Sciatic nerve (tissue), 2 donors: ENCODE measurements around the gene KRT71. TPM values are rescaled to one million over a fixed set of nuclear protein-coding genes. Genes with fewer than 3 reads are reported as not detected.
A peak's percentile ranks its signal among the peaks of the same experiment; 100 is the strongest.
"Not testable (repeated sequence)": the region's sequence is repeated elsewhere in the genome, so short reads cannot be mapped to it uniquely, and the experiment has no call there.

Experiments
- ATAC-seq: fragments of 200-7000 bp; cut with Tn5 transposase; one replicate; pipeline ENCODE4 v1.9.1; 2020; ENCODE audit warnings: mild to moderate bottlenecking, moderate library complexity
- DNase-seq: peaks from one replicate; pipeline ENCODE4 v3.0.0-alpha.2; 2020; ENCODE audit warnings: low spot score
- intact Hi-C: fragments of 100-400 bp; cut with DNase I; formaldehyde crosslinking; loops from one replicate; pipeline ENCODE4 v1.14.2; 2022
- total RNA-seq: library from RNA; stranded (reverse); fragmentation: NEBNext Ultra II Directional; extraction: Animal tissue kit (Norgen Biotek cat#: 25700); gene quantifications from one replicate; pipeline ENCODE4 v1.2.1, GENCODE V29; 2021
- donor health status: DM: no; HTN: no; CAD: no.
- donor health status: DM: no; HTN: no; CAD: no.

KRT71 gene
- total RNA-seq, 1 donor from 2014 or later = not detected

DNA sequence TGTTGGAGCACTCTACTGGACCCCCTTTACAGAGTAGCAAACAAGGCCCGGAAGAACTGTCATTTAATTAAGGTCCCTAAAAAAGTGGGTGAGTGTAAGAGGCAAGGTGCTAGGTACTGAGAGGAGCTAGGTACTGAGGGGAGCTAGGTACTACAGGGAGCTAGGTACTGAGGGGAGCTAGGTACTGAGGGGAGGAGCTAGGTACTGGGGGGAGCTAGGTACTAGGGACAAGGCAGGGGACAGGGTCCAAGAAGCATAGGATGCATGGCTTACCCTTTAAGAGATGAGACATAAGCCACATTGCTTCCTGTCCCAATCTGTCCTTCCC is 37.7 kb downstream of the KRT71 start:
- DNase-seq (no peak), ATAC-seq (peak; percentile 29)

GRCh38 chr12:52514471-52515318 is 38.2 kb downstream of the KRT71 start:
- peak; percentile 38 for ATAC-seq
- intact Hi-C loops = no loop called here

More for the DNA sequence above, 37.7 kb downstream of the KRT71 start:
- intact Hi-C loops = no loop called here

GRCh38 chr12:52513736-52514135 is 39.2 kb downstream of the KRT71 start:
- intact Hi-C loops = no loop called here
- ATAC-seq (no peak), DNase-seq (no peak)

More at GRCh38 chr12:52514471-52515318, 38.2 kb downstream of the KRT71 start:
- DNase-seq = peak; percentile 60

DNA sequence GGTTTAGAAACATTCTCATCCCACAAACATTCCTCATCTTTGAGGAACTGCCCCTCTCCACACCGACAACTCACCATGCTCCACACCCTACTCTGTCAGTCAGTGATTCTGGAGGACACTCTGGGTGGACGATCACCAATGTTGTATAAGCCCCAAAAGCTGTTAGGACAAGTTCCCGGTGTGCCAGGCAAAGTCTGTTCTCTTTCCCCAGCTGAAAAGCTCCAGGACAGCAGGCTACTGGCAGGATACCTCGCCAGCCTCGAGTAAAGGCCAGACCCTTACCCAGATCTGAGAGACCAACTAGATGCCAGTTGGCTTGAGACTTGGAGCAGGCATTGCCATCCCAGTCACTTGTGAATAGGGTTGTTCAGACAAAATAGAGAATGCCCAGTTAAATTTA is 44.7 kb downstream of the KRT71 start:
- DNase-seq (peak; percentile 32), ATAC-seq (no peak)
- intact Hi-C loops = no loop called here

DNA sequence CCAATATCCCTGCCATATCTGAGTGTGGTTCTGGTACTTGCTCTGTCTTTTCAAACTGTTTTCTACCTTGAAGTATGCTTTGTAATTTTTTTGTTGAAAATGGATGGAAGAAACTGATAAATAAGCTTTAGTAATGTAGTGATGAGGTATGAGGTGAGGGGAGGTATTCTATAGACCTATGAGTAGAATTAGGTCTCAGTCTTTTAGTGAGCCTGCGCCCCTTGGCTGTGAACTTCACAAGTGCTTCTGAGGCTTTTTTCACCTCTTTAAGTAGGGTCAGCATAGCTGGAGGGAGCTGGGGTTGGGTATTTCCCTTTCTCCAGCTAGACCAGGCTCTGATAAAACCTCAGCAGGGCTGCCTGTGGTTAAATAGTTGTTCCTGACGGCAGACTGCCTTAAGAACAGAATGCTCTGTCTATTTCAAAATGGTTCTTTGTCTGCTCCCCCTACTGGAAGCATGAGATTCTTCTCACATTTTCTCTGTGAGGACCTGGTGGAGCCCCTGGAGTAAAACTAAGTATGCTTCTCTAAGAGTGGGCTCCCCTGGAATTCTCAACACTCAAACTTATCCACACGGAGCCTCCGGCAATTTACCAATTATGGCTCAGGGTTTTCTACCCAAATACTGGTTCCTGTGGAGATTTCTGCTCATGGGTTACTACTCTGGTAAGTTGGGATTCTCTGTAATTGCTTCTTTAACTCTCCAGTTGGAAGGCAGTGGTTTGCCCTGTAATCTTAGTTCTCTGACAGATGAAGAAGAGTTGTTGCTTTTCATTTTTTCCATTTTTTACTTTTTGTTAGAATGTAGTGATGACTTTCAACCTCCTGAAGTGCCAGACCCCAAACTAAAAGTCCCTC is 45.9 kb downstream of the KRT71 start:
- ATAC-seq (peak; percentile 58), DNase-seq (no peak)
- intact Hi-C loops = no loop called here

DNA sequence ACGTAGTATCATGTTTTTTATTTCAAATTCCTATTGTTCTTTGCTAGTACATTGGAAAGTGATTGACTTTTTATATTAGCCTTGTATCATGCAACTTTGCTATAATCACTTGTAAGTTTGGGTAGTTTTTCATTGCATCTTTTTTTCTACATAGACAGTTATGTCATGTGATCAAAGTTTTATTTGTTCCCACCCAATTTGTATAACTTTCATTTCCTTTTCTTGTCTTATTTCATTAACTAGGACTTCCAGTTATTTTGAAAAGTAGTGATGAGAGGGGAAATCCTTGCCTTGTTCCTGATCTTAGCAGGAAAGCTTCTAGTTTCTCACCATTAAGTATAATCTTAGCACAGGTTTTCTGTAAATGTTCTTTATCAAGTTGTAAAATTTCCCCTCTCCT is 50.1 kb downstream of the KRT71 start:
- ATAC-seq (no peak), DNase-seq (no peak)
- intact Hi-C loops = no loop called here

DNA sequence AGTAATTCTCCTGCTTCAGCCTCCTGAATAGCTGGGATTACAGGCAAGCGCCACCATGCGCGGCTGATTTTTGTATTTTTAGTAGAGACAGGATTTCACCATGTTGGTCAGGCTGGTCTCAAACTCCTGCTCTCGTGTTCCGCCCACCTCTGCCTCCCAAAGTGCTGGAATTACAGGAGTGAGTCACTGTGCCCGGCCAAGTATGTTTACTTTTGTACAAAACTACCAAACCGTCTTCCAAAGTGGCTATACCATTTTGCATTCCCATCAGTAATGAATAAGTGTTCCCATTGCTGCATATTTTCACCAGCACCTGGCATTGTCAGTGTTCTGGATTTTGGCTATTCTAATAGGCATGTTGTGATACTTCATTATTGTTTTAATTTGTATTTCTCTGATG is 51.5 kb downstream of the KRT71 start:
- intact Hi-C loops = no loop called here
- DNase-seq = no peak
- no peak for ATAC-seq

- intact Hi-C loops, ATAC-seq, DNase-seq: not testable (repeated sequence)
Measured at GRCh38 chr12:52500574-52500973, 52.4 kb downstream of the KRT71 start.

GRCh38 chr12:52499806-52500560 is 53.0 kb downstream of the KRT71 start:
- ATAC-seq (no peak), DNase-seq (no peak)
- intact Hi-C loops = no loop called here

GRCh38 chr12:52498946-52499345 is 54.0 kb downstream of the KRT71 start:
- DNase-seq = no peak
- ATAC-seq = no peak
- intact Hi-C loops = no loop called here

- DNase-seq = no peak
- intact Hi-C loops = no loop called here
- ATAC-seq = no peak
Measured at GRCh38 chr12:52497975-52498374, 55.0 kb downstream of the KRT71 start.

DNA sequence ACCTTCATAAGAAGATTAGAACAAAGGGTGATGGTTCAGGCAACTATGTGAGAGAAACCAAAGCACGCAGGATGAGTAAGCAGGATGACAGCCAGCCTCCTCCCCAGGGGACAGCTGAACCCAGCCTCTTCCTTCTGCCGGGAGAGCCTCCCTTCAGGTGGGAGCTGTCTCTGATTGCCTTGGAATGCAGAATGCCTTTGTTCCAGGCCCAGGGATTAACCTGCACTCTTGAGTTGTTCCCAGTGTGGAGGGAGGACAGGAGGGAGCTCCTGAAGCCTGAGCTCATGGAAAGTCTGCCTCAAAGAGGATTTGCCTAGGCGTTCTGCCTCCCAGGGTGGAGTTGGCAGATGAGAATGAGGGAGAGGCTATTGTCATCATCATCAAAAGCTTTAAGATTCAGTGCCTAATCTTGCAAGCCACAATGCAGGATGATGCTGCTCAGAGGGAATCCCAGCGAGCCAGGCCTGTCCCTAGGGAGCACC is 56.3 kb downstream of the KRT71 start:
- DNase-seq = no peak
- intact Hi-C loops = no loop called here
- peak; percentile 76 for ATAC-seq

GRCh38 chr12:52496054-52496453 is 56.9 kb downstream of the KRT71 start:
- peak; percentile 27 for ATAC-seq
- intact Hi-C loops = no loop called here

DNA sequence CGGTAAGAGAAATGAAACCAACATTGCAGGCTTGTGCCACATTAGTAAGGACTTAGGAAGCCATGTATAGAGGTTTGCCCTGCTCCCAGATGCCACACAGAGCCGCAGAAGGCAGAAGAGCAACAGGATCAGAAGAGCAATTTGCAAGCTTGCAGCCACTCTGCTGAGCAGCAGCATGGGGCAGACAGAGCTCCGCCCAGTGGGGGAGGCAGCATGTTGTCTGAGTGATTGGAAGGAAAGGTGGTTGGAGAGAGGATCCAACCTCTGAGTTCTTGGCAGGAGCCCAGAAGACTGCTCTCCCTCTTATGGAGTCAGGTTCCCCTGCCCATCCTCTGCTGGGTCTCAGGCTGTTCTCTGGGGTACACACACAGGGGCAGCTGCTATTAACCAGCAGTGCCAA is 57.6 kb downstream of the KRT71 start:
- DNase-seq (no peak), ATAC-seq (peak; percentile 30)
- intact Hi-C loops = no loop called here

More at GRCh38 chr12:52496054-52496453, 56.9 kb downstream of the KRT71 start:
- DNase-seq = no peak

- DNase-seq = no peak
- intact Hi-C loops = no loop called here
- ATAC-seq = peak; percentile 85
Measured at GRCh38 chr12:52494518-52494917, 58.4 kb downstream of the KRT71 start.

GRCh38 chr12:52494100-52494499 is 58.8 kb downstream of the KRT71 start:
- ATAC-seq = no peak
- DNase-seq = no peak
- intact Hi-C loops = no loop called here
